Chondrocyte (in vitro differentiated cells): ENCODE results near the gene FAR1. TPM values are rescaled to one million over a fixed set of nuclear protein-coding genes. Genes with fewer than 3 reads are reported as not detected.

Source experiments
- DNase-seq: peaks from one replicate; pipeline ENCODE4 v3.0.0; 2021; ENCODE audit warnings: mixed read lengths, low spot score
- H3K27ac Mint-ChIP-seq: one replicate; pipeline ENCODE4 v1.8.0; 2021; ENCODE audit warnings: mild to moderate bottlenecking, moderate library complexity, mixed read lengths; ENCODE audit not compliant: unreplicated experiment
- H3K27me3 Mint-ChIP-seq: 2 replicates; pipeline ENCODE4 v1.8.0; 2021; ENCODE audit warnings: low read depth, mixed read lengths
- H3K36me3 Mint-ChIP-seq: 2 replicates; pipeline ENCODE4 v1.8.0; 2021; ENCODE audit warnings: low read depth, mixed read lengths
- H3K4me1 Mint-ChIP-seq: 2 replicates; pipeline ENCODE4 v1.8.0; 2021; ENCODE audit warnings: low read depth, mild to moderate bottlenecking, mixed read lengths
- H3K4me3 Mint-ChIP-seq: one replicate; pipeline ENCODE4 v1.8.0; 2021; ENCODE audit warnings: mild to moderate bottlenecking, moderate library complexity, mixed read lengths; ENCODE audit not compliant: unreplicated experiment
- H3K9me3 Mint-ChIP-seq: 2 replicates; pipeline ENCODE4 v1.8.0; 2021; ENCODE audit warnings: low read depth, mixed read lengths
- total RNA-seq: library from RNA; stranded (reverse); gene quantifications from 3 replicates; pipeline ENCODE4 v1.2.1, GENCODE V29; 2021
- TF ChIP-seq, protein P1 (sequence below): fragments of 200-600 bp; sonication (generic); IDR thresholded peaks from 2 replicates; pipeline ENCODE4 v1.5.0; 2021; ENCODE audit warnings: antibody characterized with exemption, mild to moderate bottlenecking, moderate library complexity

FAR1 gene
- total RNA-seq, 1 donor from 2014 or later: 74.6 TPM

DNA sequence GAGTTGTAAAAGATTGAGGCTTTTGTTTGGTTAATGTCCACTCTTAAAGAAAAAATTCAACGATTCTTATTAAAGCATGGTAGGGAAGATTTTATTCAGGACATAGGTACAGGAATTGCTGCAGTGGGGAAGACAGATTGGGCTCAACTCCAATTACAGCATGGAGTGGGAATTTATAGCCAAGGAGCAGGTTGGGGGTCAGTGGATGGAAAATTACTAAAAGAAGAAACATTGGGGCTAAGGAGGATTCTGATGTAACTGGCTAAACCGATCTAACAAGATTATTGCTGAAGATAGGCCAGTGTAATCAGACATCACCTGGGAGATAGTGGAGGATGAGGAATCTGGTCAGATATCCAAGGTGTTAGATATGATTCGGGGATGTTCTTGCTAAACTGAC, 97.4 kb downstream of the FAR1 start:
- H3K4me3 Mint-ChIP-seq: no peak overlapping the region
- no peak overlapping the region for H3K27ac Mint-ChIP-seq
- TF ChIP-seq, protein P1, sequence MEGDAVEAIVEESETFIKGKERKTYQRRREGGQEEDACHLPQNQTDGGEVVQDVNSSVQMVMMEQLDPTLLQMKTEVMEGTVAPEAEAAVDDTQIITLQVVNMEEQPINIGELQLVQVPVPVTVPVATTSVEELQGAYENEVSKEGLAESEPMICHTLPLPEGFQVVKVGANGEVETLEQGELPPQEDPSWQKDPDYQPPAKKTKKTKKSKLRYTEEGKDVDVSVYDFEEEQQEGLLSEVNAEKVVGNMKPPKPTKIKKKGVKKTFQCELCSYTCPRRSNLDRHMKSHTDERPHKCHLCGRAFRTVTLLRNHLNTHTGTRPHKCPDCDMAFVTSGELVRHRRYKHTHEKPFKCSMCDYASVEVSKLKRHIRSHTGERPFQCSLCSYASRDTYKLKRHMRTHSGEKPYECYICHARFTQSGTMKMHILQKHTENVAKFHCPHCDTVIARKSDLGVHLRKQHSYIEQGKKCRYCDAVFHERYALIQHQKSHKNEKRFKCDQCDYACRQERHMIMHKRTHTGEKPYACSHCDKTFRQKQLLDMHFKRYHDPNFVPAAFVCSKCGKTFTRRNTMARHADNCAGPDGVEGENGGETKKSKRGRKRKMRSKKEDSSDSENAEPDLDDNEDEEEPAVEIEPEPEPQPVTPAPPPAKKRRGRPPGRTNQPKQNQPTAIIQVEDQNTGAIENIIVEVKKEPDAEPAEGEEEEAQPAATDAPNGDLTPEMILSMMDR: no peak
- DNase-seq: no peak
- no peaks in the 10 kb centered on the region for H3K9me3 Mint-ChIP-seq
- H3K36me3 Mint-ChIP-seq: peaks cover 2% of the 10 kb centered on the region
- H3K27me3 Mint-ChIP-seq: peaks cover 10% of the 10 kb centered on the region
- H3K4me1 Mint-ChIP-seq: peaks cover 22% of the 10 kb centered on the region

DNA sequence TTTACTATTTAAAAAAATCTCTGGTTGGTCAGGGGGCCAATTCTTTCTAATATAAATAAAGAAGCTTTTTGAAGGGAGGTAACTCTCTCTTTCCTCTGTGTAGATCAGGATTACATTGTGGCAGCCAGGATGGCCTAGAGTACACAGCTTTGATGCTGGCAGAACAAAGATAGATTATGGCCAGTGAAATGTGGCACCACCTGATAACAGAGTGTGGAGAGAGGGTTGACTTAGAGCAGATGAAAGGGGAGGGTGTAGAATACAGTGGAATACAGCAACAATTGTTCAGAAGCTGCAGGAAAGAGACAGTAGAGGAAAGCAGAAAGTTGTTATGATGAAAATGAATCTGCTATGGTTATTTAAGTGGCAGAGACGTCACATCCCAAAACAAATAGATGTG, 99.0 kb downstream of the FAR1 start:
- no peak for DNase-seq
- H3K27ac Mint-ChIP-seq: no peak overlapping the region
- no peak overlapping the region for H3K4me3 Mint-ChIP-seq
- peaks cover 2% of the 10 kb centered on the region for H3K36me3 Mint-ChIP-seq
- TF ChIP-seq, protein P1: no peak
- H3K9me3 Mint-ChIP-seq: no peaks in the 10 kb centered on the region
- H3K27me3 Mint-ChIP-seq: peaks cover 16% of the 10 kb centered on the region
- peaks cover 9% of the 10 kb centered on the region for H3K4me1 Mint-ChIP-seq

DNA sequence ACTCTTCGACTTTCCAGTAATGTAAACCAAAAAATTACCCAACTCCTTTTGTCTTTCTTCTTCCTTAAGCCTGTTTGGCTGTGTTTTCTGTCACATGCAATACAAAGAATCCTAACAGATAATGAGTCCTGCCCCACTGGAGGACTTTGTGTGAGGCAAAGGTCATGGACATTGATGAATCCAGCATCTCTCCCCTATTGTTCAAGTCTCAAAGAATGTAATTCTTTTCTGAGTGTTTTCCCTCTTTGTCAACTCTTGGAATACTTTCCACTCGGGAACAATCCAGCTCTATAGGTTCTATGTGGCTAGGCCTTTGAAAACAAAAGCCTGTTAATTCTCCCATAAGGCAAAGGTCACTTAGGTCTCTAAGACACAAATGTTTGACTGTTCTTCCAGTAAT, 100.7 kb downstream of the FAR1 start:
- peaks cover 5% of the 10 kb centered on the region for H3K4me1 Mint-ChIP-seq
- DNase-seq: no peak
- H3K27ac Mint-ChIP-seq: no peak overlapping the region
- H3K27me3 Mint-ChIP-seq: peaks cover 18% of the 10 kb centered on the region
- no peak overlapping the region for H3K4me3 Mint-ChIP-seq
- H3K36me3 Mint-ChIP-seq: peaks cover 2% of the 10 kb centered on the region
- H3K9me3 Mint-ChIP-seq: peaks cover 4% of the 10 kb centered on the region
- TF ChIP-seq, protein P1: no peak

DNA sequence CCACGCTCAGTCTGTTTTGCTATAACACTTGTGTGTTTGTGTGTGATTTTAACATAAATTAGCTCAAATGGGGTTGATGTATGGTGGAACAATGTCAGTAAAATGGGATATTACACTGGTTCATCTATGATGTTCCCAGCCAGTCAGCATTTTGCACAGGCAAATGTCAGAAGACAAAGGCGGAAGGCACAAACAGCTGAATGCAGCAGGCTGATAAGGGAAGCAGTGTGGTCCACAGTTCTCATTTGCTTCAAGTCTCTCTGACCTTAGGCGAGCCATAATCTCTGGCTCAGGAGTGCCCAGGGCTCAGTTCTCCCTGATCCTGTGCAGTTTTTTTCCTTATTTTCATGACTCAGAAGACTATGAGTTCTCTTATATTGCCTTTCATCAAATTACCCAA, 102.7 kb downstream of the FAR1 start:
- H3K27ac Mint-ChIP-seq: no peak overlapping the region
- peaks cover 24% of the 10 kb centered on the region for H3K27me3 Mint-ChIP-seq
- peaks cover 6% of the 10 kb centered on the region for H3K9me3 Mint-ChIP-seq
- H3K4me3 Mint-ChIP-seq: no peak overlapping the region
- TF ChIP-seq, protein P1: no peak
- peaks cover 2% of the 10 kb centered on the region for H3K36me3 Mint-ChIP-seq
- DNase-seq: no peak
- no peaks in the 10 kb centered on the region for H3K4me1 Mint-ChIP-seq

DNA sequence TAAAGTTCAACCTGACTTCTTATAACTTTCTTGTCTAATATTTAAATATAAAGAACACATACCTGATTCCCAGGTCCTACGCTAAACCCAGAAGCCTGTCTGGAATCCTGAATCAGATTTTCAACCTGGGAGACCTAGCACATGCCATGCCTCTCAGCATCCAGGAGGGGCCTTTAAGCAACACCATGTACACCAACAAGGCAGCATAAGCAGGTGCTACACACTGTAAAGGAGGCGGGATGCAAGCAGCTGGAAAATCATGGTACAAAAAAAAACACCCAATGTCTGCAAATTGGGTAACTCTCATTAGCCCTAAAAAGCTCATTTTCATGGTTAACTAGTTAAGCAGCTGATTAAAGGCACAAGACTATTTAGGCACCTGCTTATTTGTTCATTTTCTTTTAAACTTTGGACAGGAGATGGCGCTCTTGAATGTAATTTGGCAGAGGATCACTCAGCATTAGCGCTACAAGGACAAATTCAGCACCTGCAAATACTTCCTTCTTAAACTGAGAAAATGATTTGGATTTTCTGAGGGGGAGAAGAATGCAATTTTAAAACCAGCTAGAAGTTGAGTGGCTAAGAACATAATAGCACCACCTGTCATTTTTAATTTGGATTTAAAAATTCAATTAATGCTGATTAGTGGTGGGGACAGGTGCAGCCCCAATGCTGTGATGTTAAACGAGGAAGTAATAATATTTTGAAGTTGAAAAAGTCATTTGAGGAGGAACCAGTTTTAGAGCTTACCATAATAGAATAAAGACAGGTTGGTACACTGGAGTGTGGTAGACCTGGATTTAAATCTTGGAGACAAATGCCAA, 104.0 kb downstream of the FAR1 start:
- TF ChIP-seq, protein P1: peak; percentile 81
- no peak for DNase-seq
- no peaks in the 10 kb centered on the region for H3K4me1 Mint-ChIP-seq

More for the DNA sequence above, 104.0 kb downstream of the FAR1 start:
- Mint-ChIP-seq H3K4me3 (no peak overlapping the region), H3K36me3 (peaks cover 1% of the 10 kb centered on the region), H3K27ac (no peak overlapping the region), H3K27me3 (peaks cover 33% of the 10 kb centered on the region), H3K9me3 (peaks cover 6% of the 10 kb centered on the region)
